Naive thymus-derived CD8-positive, alpha-beta T cell (primary cell): ENCODE results near the gene CCDC169. TPM values are rescaled to one million over a fixed set of nuclear protein-coding genes. Genes with fewer than 3 reads are reported as not detected.

Experiments used
- ATAC-seq, 2 donors: fragments of 150-1000 bp; cut with Tn5 transposase in 1 of 2; sonication (Bioruptor Pico), chemical (Tn5 transposase) in 1 of 2; 1 replicate in 1 of 2; 2 replicates in 1 of 2; pipeline ENCODE4 v1.10.0; 2021; ENCODE audit warnings: mild to moderate bottlenecking in 2 of 2, moderate library complexity in 2 of 2
- POLR2A ChIA-PET: fragments of 350-600 bp; sonication (Branson Sonifier 250); formaldehyde crosslinking; loops from one replicate; lab custom pipeline; 2021; ENCODE audit warnings: antibody characterized with exemption; lab: Charles Lee
- DNase-seq, 10 donors: peaks; one replicate each; pipeline versions ENCODE4 v3.0.0 to v3.0.0-alpha.2; 2020 to 2022
- H3K27ac Mint-ChIP-seq, 10 donors: one replicate each; pipeline ENCODE4 v1.8.0; 2020 to 2022; ENCODE audit warnings: mild to moderate bottlenecking in 10 of 10, mixed read lengths in 10 of 10, moderate library complexity in 4 of 10, inconsistent platforms in 1 of 10
- H3K27me3 Mint-ChIP-seq, 5 donors: one replicate each; pipeline ENCODE4 v1.8.0; 2021 to 2022; ENCODE audit warnings: mixed read lengths in 5 of 5
- H3K36me3 Mint-ChIP-seq, 3 donors: one replicate each; pipeline ENCODE4 v1.8.0; 2020 to 2022; ENCODE audit warnings: mixed read lengths in 3 of 3, mild to moderate bottlenecking in 2 of 3, inconsistent platforms in 1 of 3
- H3K4me1 Mint-ChIP-seq, 4 donors: one replicate each; pipeline ENCODE4 v1.8.0; 2021 to 2022; ENCODE audit warnings: mixed read lengths in 4 of 4
- H3K4me3 Mint-ChIP-seq, 10 donors: one replicate each; pipeline ENCODE4 v1.8.0; 2020 to 2022; ENCODE audit warnings: mild to moderate bottlenecking in 10 of 10, mixed read lengths in 10 of 10, moderate library complexity in 6 of 10, inconsistent platforms in 1 of 10
- H3K9me3 Mint-ChIP-seq, 9 donors: one replicate each; pipeline ENCODE4 v1.8.0; 2020 to 2022; ENCODE audit warnings: mixed read lengths in 9 of 9, mild to moderate bottlenecking in 3 of 9, inconsistent platforms in 1 of 9, moderate library complexity in 1 of 9
- polyA plus RNA-seq, 3 donors: library from polyadenylated mRNA; unstranded; fragments of 300-500 nt; fragmentation: Illumina TruSeq; gene quantifications; one replicate each; pipeline ENCODE4 v1.2.3, GENCODE V29; 2021
- total RNA-seq, 8 experiments: library from RNA in 2 of 8; stranded (reverse) in 2 of 8; gene quantifications; one replicate each; pipeline ENCODE4 v1.2.3 and lab custom pipeline; 2021 to 2026

The CCDC169 gene
- total and polyA plus RNA-seq, 5 experiments from 2014 or later = 0.12 TPM; not detected in 4

DNA sequence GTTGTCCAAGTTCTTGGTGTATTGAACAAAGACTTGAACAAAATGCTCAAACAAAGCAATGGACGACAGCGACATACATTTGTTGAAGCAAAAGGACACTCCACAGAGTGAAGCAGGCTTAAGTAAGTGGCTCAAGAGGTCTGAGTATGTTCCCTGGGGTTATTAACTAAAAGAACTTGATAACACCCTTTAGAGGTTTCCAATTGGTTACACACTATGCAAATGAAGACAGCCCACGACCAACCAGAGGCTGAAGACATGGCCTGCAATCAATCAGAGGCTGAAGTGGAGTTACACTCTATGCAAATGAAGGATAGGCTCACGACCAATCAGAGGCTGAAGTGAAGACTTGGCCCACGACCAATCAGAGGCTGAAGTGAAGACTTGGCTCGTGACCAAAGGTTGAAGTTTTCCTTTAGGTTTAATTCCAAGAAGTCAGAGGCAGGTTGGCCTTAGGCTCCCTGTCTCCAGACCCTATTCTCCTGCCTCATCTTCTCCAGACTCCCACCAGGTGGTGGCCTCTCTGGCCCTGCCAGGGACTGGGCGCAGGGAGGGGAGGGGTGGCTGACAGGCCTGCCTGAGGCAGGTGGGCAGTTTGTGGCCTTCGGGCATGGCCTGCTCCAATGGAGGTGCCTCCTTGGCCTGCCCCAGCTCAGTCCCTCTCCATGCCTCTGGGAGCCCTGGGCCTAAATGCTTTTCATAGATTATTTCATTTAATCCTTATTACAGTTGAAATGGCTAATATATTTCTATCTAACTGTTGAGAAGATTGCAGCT, 38.1 kb downstream of the CCDC169 start:
- no peak for DNase-seq
- Mint-ChIP-seq H3K36me3 (no peaks in the 10 kb centered on the region), H3K4me3 (no peak overlapping the region), H3K27me3 (peaks cover 5 to 17% (median 10%) of the 10 kb centered on the region in 5 donors), H3K27ac (no peak overlapping the region), H3K4me1 (no peaks in the 10 kb centered on the region), H3K9me3 (peaks cover 0 to 3% (median 0%) of the 10 kb centered on the region in 9 donors)
- POLR2A ChIA-PET = no interaction called here
- ATAC-seq = no peak

DNA sequence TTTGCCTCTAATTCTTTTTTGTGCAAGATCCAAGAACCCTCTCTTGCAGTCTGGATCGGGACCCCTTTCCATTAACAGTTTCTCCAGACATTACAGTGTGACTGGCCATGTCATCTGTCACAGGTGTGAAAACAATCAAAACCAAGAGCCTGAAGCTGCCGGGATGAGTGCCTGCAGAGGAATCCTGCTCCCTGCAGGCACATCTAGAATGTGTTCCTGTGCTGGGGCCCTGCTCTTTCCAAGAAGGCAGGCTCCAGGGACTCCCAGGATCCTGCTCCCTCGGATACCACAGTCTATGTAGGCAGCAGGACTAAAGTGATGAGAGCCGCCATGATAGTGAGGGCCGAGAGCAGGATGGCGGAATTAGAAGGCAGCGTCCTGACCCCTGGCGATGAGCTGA, 38.8 kb downstream of the CCDC169 start:
- H3K36me3 Mint-ChIP-seq = no peaks in the 10 kb centered on the region

DNA sequence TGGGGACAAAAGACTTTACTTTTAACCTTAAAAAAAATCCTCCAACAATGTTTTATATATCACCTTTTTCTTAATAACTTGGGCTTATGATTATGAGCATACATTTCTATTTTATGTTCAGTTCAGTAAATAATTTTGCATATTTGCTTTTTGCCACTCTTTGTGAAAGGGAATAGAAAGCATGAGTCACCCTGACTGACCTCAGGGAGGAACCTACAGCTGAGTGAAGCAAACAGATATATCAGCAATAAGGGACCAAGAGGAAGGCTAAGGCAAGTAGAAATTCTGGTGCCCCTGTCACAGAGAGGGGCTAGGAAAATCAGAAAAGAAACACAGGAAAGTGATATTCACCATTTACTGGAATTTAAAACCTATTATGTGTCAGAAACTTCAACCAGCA, 46.1 kb downstream of the CCDC169 start:
- Mint-ChIP-seq H3K27me3 (peaks cover 4 to 29% (median 6%) of the 10 kb centered on the region in 5 donors), H3K36me3 (no peaks in the 10 kb centered on the region), H3K4me3 (no peak overlapping the region), H3K4me1 (no peaks in the 10 kb centered on the region), H3K27ac (no peak overlapping the region), H3K9me3 (peaks cover 0 to 10% (median 0%) of the 10 kb centered on the region in 9 donors)
- POLR2A ChIA-PET = no interaction called here
- ATAC-seq (no peak), DNase-seq (no peak)

More for the DNA sequence above, 38.8 kb downstream of the CCDC169 start:
- Mint-ChIP-seq H3K4me3 (no peak overlapping the region), H3K9me3 (peaks cover 0 to 3% (median 0%) of the 10 kb centered on the region in 9 donors), H3K27me3 (peaks cover 4 to 17% (median 10%) of the 10 kb centered on the region in 5 donors), H3K4me1 (no peaks in the 10 kb centered on the region), H3K27ac (no peak overlapping the region)
- no peak for ATAC-seq
- no peak for DNase-seq
- POLR2A ChIA-PET = no interaction called here

DNA sequence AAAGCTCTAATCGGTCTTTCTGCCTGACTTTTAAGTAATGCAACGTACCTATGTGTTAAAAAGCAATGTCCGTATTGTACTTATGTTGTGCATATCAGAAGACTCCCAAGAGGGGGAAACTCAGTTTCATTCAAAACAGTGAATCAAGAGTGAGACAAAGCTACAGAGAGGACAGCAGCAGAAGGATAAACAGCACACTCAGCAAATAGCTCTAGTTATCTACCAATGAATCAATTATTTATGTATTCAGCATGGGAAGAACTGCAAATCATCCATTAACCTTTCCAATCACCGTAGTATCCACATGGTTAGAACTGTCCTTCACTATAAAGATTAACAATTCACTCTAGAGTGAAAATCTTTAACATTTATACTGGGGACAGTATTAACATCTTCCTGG, 46.6 kb downstream of the CCDC169 start:
- DNase-seq (no peak), ATAC-seq (no peak)
- Mint-ChIP-seq H3K9me3 (peaks cover 0 to 10% (median 2%) of the 10 kb centered on the region in 9 donors), H3K4me3 (no peak overlapping the region), H3K4me1 (no peaks in the 10 kb centered on the region), H3K27ac (no peak overlapping the region), H3K36me3 (no peaks in the 10 kb centered on the region), H3K27me3 (peaks cover 4 to 24% (median 5%) of the 10 kb centered on the region in 5 donors)
- POLR2A ChIA-PET = no interaction called here

DNA sequence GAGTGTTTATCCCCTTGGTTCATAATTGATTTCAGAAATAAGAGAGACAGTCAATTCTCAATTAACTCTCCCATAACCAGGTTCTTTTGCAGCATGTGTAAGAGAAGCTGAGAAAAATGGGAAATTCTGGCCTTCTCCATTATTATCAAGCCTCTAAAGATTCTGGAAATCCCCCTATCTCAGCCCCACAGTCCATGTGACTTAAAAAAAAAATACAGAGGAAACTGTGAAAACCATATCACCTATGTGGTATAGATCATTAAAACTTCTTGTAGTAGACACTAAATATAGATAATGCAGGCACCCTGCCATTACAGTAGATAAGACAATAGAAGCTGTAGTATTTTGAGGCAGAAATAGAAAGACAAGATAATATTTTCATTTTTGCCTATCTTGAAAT, 48.9 kb downstream of the CCDC169 start:
- DNase-seq = no peak
- Mint-ChIP-seq H3K36me3 (no peaks in the 10 kb centered on the region), H3K27me3 (peaks cover 0 to 19% (median 1%) of the 10 kb centered on the region in 5 donors), H3K9me3 (peaks cover 0 to 10% (median 2%) of the 10 kb centered on the region in 9 donors), H3K4me3 (no peak overlapping the region), H3K27ac (no peak overlapping the region), H3K4me1 (no peaks in the 10 kb centered on the region)
- POLR2A ChIA-PET = no interaction called here
- ATAC-seq = no peak

DNA sequence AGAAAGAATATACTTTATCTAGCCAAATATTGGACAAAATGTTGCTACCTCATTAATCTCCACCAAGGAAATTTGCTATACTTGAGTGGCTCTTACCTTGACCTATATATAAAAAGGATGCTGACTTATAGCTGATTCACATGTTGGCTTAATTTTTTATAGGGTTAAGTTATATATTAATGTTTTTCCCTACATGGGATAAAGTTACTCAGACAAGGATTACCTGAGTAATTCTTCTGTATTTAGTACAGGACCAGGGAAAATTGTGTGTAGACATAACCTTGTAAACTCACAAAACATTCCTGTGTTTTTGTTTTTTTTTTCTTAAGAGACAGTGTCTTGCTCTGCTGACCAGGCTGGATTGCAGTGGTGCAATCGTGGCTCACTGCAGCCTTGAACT, 52.6 kb downstream of the CCDC169 start:
- peaks cover 0 to 10% (median 2%) of the 10 kb centered on the region in 9 donors for H3K9me3 Mint-ChIP-seq
- peaks cover 0 to 13% (median 1%) of the 10 kb centered on the region in 5 donors for H3K27me3 Mint-ChIP-seq
- no peaks in the 10 kb centered on the region for H3K4me1 Mint-ChIP-seq
- H3K27ac Mint-ChIP-seq = peak overlapping the region in 1 of 10 donors; percentile 54
- DNase-seq (no peak), ATAC-seq (no peak)
- no peak overlapping the region for H3K4me3 Mint-ChIP-seq
- POLR2A ChIA-PET = no interaction called here
- no peaks in the 10 kb centered on the region for H3K36me3 Mint-ChIP-seq

DNA sequence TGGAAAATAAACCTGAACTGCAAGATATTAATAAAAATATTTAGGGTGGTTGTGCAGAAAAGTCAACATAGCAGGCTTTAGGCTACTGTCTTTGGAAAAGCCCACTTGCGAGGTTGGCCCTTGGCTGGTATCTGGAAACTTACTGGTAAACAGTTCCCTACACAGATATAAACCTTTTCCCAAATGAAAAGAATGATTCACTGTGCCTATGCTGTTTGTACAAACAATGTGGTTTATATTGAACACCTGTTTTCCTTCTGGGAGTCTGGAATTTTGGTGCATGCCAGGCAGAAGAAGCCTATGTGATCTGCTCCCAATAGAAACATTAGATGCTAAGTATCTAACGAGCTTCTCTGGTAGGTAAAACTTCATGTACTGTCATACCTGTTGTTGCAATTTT, 53.5 kb downstream of the CCDC169 start:
- no peak for DNase-seq
- POLR2A ChIA-PET = no interaction called here
- no peak overlapping the region for H3K4me3 Mint-ChIP-seq
- H3K27me3 Mint-ChIP-seq = peaks cover 0 to 4% (median 1%) of the 10 kb centered on the region in 5 donors
- H3K27ac Mint-ChIP-seq = no peak overlapping the region
- H3K9me3 Mint-ChIP-seq = peaks cover 0 to 10% (median 2%) of the 10 kb centered on the region in 9 donors
- H3K4me1 Mint-ChIP-seq = no peaks in the 10 kb centered on the region
- ATAC-seq = no peak
- H3K36me3 Mint-ChIP-seq = no peaks in the 10 kb centered on the region

DNA sequence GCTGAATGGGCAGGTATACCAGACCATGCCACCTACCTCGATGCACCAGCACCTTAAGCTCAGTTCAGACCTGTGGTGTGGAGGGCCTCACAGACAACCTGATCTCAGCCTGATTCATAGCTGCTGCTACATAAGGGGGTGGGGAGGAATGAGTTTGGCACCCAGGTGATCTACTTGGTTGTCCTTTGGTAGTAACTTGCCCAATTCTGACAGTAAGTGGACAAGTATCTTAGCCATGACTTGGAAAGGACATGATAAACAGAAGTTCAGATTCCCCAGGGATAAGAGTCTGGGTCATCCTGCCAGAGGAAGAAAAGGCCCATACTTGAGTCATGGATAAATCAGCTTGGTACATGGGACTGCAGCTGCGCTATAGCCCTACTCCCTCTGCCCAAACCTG, 54.9 kb downstream of the CCDC169 start:
- Mint-ChIP-seq H3K4me3 (no peak overlapping the region), H3K27me3 (peaks cover 0 to 3% (median 0%) of the 10 kb centered on the region in 5 donors), H3K4me1 (no peaks in the 10 kb centered on the region), H3K36me3 (no peaks in the 10 kb centered on the region), H3K9me3 (peaks cover 0 to 10% (median 2%) of the 10 kb centered on the region in 9 donors), H3K27ac (no peak overlapping the region)
- POLR2A ChIA-PET = no interaction called here
- DNase-seq = no peak
- ATAC-seq = no peak

DNA sequence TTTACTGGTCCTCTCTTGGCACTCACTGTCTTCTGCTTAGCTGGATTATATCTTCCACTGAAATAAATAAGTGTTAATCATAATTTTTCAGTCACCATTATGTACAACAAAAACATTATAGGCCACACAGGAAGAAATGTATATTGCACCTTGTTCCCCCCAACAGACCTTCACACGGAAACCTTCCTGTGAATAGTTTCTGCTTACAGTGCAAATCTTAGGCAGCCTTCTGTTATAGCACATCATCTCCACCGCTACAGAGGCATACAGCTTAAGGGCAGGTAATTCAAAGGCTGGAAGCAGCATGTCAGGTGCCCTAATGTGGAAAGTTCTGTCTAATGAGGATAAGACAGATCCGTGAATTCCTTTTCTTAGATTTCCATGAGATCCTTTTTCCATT, 66.4 kb downstream of the CCDC169 start:
- Mint-ChIP-seq H3K4me3 (no peak overlapping the region), H3K36me3 (peaks cover 0 to 10% (median 0%) of the 10 kb centered on the region in 3 donors), H3K27me3 (peaks cover 0 to 1% (median 0%) of the 10 kb centered on the region in 5 donors), H3K27ac (no peak overlapping the region), H3K9me3 (peaks cover 0 to 23% (median 10%) of the 10 kb centered on the region in 9 donors), H3K4me1 (no peaks in the 10 kb centered on the region)
- ATAC-seq = no peak
- no peak for DNase-seq
- POLR2A ChIA-PET = no interaction called here

DNA sequence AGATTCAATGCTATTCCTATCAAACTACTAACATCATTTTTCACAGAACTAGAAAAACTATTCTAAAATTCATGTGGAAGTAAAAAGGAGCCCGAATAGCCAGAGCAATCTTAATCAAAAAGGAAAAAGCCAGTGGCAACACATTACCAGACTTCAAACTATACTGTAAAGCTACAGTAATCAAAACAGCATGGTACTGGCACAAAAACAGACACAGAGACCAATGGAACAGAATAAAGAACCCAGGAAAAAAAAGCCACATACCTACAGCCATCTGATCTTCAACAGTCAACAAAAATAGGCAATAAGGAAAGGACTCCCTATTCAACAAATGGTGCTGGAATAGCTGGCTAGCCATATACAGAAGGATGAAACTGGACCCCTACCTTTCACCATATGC, 72.9 kb downstream of the CCDC169 start:
- no peaks in the 10 kb centered on the region for H3K4me1 Mint-ChIP-seq
- no peak for DNase-seq
- no peak overlapping the region for H3K4me3 Mint-ChIP-seq
- no peak for ATAC-seq
- H3K27me3 Mint-ChIP-seq = peaks cover 0 to 1% (median 0%) of the 10 kb centered on the region in 5 donors
- H3K36me3 Mint-ChIP-seq = peaks cover 0 to 3% (median 0%) of the 10 kb centered on the region in 3 donors
- peaks cover 9 to 18% (median 11%) of the 10 kb centered on the region in 9 donors for H3K9me3 Mint-ChIP-seq
- POLR2A ChIA-PET = no interaction called here
- H3K27ac Mint-ChIP-seq = no peak overlapping the region

DNA sequence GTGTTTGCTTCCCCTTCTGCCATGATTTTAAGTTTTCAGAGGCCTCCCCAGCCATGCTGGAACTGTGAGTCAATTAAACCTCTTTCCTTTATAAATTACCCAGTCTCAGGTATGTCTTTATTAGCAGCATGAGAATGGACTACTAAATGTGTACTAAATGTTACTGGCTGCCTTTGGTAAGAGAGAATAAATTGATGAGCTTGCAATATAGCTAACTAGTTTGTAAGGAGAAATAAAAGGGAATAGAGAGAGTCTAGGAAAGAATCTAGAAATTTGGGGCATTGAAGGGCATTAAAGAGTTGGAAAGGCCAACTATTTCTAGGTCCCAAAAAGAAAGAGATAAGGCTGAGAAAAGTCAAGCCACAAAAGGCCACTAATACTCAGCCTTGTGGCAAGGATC, 77.7 kb downstream of the CCDC169 start:
- DNase-seq = no peak
- POLR2A ChIA-PET = no interaction called here
- Mint-ChIP-seq H3K36me3 (peaks cover 0 to 5% (median under 1%) of the 10 kb centered on the region in 3 donors), H3K9me3 (peaks cover 7 to 23% (median 12%) of the 10 kb centered on the region in 9 donors), H3K27ac (no peak overlapping the region), H3K4me1 (peaks cover 0 to 2% (median 0%) of the 10 kb centered on the region in 4 donors), H3K27me3 (peaks cover 0 to 3% (median 1%) of the 10 kb centered on the region in 5 donors), H3K4me3 (no peak overlapping the region)
- no peak for ATAC-seq

DNA sequence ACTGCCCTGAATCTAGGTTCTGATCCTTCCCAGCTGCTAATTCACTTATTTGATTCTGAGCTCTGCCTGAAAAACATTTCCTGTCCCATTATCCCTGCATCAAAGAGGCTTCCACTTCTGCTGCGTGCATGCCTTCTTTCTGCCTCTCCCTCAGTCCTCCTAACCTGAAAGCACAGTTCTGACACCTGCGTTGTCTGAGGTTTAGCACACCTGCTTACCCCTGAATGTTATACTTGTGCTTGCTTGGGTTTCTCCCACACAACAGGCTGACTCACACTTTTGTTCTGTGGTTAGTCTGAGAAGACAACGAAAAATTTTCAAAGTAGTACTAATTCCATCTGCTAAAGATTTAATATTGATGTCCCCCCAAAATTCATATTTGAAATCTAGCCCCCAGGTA, 80.2 kb downstream of the CCDC169 start:
- no peak overlapping the region for H3K4me3 Mint-ChIP-seq
- POLR2A ChIA-PET = no interaction called here

DNA sequence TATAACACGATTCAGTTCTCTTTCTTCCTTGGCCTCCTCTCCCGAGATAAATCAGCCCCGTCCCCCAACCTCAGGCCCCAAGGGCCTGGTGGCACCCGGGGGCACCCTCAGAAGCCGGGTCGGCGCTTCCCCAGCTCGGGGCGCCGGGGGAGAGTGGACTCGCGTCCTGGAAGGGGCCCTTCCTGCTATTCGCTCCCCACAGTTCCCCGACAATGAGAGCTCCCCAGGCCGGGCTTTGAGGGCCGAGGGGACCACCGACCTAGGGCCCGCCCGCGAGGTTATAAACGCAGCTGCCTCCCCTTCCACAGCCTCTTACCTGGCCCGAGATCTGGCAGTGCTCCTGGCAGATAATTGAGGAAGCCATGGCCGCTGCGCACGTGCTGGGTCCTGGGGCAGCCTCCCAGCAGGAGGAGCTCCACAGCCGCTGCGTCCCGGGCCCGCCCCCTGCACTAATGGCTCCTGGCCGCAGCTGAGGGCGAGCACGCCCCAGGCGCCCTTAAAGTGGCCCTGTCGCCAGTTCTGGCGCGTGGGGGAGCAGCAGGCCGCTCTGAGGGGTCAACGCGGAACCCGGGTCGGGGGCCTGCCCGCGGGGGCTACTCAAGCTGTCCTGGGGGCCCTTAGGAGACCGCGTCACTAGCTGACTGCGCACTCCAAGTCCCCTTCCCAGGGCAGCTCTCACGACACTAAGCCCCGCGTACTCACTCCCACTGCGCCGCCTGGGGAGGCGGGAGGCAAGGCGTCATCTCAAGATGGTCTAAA, 83.3 kb downstream of the CCDC169 start, which contains the start of gene SOHLH2:
Gene SOHLH2 (minus strand): TSS at position 394 of the 759 bp plus-strand sequence. CDS start 30 bp downstream, at position 364.
- peaks cover 0 to 5% (median 0%) of the 10 kb centered on the region in 3 donors for H3K36me3 Mint-ChIP-seq
- ATAC-seq (no peak), DNase-seq (no peak)
- peaks cover 0 to 13% (median 5%) of the 10 kb centered on the region in 9 donors for H3K9me3 Mint-ChIP-seq
- H3K27me3 Mint-ChIP-seq = peaks cover 0 to 23% (median 4%) of the 10 kb centered on the region in 5 donors
- H3K4me1 Mint-ChIP-seq = peaks cover 0 to 2% (median 0%) of the 10 kb centered on the region in 4 donors
- POLR2A ChIA-PET = no interaction called here
- no peak within 1 kb of the TSS for H3K27ac Mint-ChIP-seq
- H3K4me3 Mint-ChIP-seq = no peak within 1 kb of the TSS

More for the DNA sequence above, 80.2 kb downstream of the CCDC169 start:
- no peak for DNase-seq
- no peak for ATAC-seq
- H3K27ac Mint-ChIP-seq = no peak overlapping the region
- H3K27me3 Mint-ChIP-seq = peaks cover 0 to 3% (median 1%) of the 10 kb centered on the region in 5 donors
- H3K36me3 Mint-ChIP-seq = peaks cover 0 to 5% (median 0%) of the 10 kb centered on the region in 3 donors
- H3K9me3 Mint-ChIP-seq = peaks cover 0 to 15% (median 5%) of the 10 kb centered on the region in 9 donors
- H3K4me1 Mint-ChIP-seq = peaks cover 0 to 2% (median 0%) of the 10 kb centered on the region in 4 donors
